ENCODE data around the gene U2AF1L4.

DNA sequence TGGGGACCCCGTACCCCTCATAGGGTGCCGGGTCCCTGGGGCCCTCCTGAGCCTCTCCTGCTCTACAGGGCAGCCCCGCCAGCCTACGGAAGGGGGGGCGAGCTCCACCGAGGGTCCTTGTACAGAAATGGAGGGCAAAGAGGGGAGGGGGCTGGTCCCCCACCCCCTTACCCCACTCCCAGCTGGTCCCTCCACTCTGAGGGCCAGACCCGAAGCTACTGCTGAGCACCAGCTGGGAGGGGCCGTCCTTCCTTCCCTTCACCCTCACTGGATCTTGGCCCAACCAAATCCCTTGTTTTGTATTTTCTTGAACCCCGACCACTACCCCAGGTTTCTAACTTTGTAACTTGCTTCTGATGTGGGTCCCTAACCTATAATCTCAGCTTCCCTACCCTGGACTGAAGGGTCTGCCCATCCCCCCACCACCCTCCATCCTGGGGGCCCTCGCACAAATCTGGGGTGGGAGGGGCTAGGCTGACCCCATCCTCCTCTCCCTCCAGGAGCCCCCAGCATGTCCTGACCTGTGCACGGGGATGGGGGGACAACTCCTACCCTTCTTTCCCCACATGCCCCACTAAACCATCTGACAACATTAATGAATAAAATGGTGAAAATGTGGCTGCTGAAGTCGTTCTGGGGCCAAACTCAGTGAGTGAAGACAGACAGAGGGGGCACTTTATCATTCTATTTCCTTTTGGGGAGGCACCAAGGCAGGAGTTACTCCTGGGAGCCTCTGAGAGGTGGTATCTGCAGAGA lies 43.2 kb upstream of the U2AF1L4 start:
- TF ChIP-seq CTCF (IDR thresholded peaks at IDR 0.05) = no peak
- no peak for TF ChIP-seq POLR2A (IDR thresholded peaks at IDR 0.05)
- TF ChIP-seq POLR2AphosphoS5 (IDR thresholded peaks at IDR 0.05) = no peak
